ENCODE data around the gene SCFD2. TPM values are rescaled to one million over a fixed set of nuclear protein-coding genes. Genes with fewer than 3 reads are reported as not detected.

Gene SCFD2
- total RNA-seq, 1 donor: 24.2 TPM

GRCh38 chr4:52964561-52965101 is 401.2 kb downstream of the SCFD2 start:
- Histone ChIP-seq H3K4me2 (ENCODE audit: insufficient read depth, low read length) (no peak overlapping the region), H2AFZ (ENCODE audit: low read length) (no peak overlapping the region), H3K36me3 (ENCODE audit: insufficient read depth, low read length) (no peaks in the 10 kb centered on the region), H3K4me3 (ENCODE audit: insufficient read depth, low read length) (no peak overlapping the region), H3K79me2 (ENCODE audit: insufficient read depth, low read length) (no peaks in the 10 kb centered on the region), H4K20me1 (ENCODE audit: insufficient read depth, low read length) (no peaks in the 10 kb centered on the region), H3K27ac (ENCODE audit: low read depth, low read length) (no peak overlapping the region), H3K27me3 (ENCODE audit: insufficient read depth, low read length) (no peaks in the 10 kb centered on the region), H3K9me3 (ENCODE audit: low read depth, low read length) (no peaks in the 10 kb centered on the region), H3K4me1 (ENCODE audit: insufficient read depth, low read length) (peaks cover 4% of the 10 kb centered on the region)
- no peak for TF ChIP-seq CTCF (IDR thresholded peaks at IDR 0.05; ENCODE audit: extremely low read depth, low read depth, low read length)
- DNase-seq (ENCODE audit: insufficient read length, low spot score, missing footprints): no peak

GRCh38 chr4:52964011-52964410 is 401.9 kb downstream of the SCFD2 start:
- Histone ChIP-seq H3K79me2 (ENCODE audit: insufficient read depth, low read length) (no peaks in the 10 kb centered on the region), H4K20me1 (ENCODE audit: insufficient read depth, low read length) (no peaks in the 10 kb centered on the region), H3K9me3 (ENCODE audit: low read depth, low read length) (no peaks in the 10 kb centered on the region), H2AFZ (ENCODE audit: low read length) (no peak overlapping the region), H3K36me3 (ENCODE audit: insufficient read depth, low read length) (no peaks in the 10 kb centered on the region), H3K27me3 (ENCODE audit: insufficient read depth, low read length) (no peaks in the 10 kb centered on the region), H3K4me3 (ENCODE audit: insufficient read depth, low read length) (no peak overlapping the region), H3K4me1 (ENCODE audit: insufficient read depth, low read length) (peaks cover 5% of the 10 kb centered on the region), H3K4me2 (ENCODE audit: insufficient read depth, low read length) (no peak overlapping the region), H3K27ac (ENCODE audit: low read depth, low read length) (no peak overlapping the region)
- TF ChIP-seq CTCF (IDR thresholded peaks at IDR 0.05; ENCODE audit: extremely low read depth, low read depth, low read length): no peak
- no peak for DNase-seq (ENCODE audit: insufficient read length, low spot score, missing footprints)

GRCh38 chr4:52962721-52963120 is 403.1 kb downstream of the SCFD2 start:
- no peak overlapping the region for H3K27ac ChIP-seq (ENCODE audit: low read depth, low read length)
- DNase-seq (ENCODE audit: insufficient read length, low spot score, missing footprints): no peak
- no peaks in the 10 kb centered on the region for H3K27me3 ChIP-seq (ENCODE audit: insufficient read depth, low read length)
- no peaks in the 10 kb centered on the region for H3K9me3 ChIP-seq (ENCODE audit: low read depth, low read length)
- H3K4me3 ChIP-seq (ENCODE audit: insufficient read depth, low read length): no peak overlapping the region
- H3K36me3 ChIP-seq (ENCODE audit: insufficient read depth, low read length): no peaks in the 10 kb centered on the region
- H2AFZ ChIP-seq (ENCODE audit: low read length): no peak overlapping the region
- H3K79me2 ChIP-seq (ENCODE audit: insufficient read depth, low read length): no peaks in the 10 kb centered on the region
- no peak for TF ChIP-seq CTCF (IDR thresholded peaks at IDR 0.05; ENCODE audit: extremely low read depth, low read depth, low read length)
- H3K4me2 ChIP-seq (ENCODE audit: insufficient read depth, low read length): no peak overlapping the region
- peaks cover 5% of the 10 kb centered on the region for H3K4me1 ChIP-seq (ENCODE audit: insufficient read depth, low read length)
- H4K20me1 ChIP-seq (ENCODE audit: insufficient read depth, low read length): no peaks in the 10 kb centered on the region

GRCh38 chr4:52961666-52962412 is 404.0 kb downstream of the SCFD2 start:
- Histone ChIP-seq H3K36me3 (ENCODE audit: insufficient read depth, low read length) (no peaks in the 10 kb centered on the region), H3K4me1 (ENCODE audit: insufficient read depth, low read length) (peaks cover 8% of the 10 kb centered on the region), H2AFZ (ENCODE audit: low read length) (no peak overlapping the region), H3K27ac (ENCODE audit: low read depth, low read length) (no peak overlapping the region), H3K9me3 (ENCODE audit: low read depth, low read length) (no peaks in the 10 kb centered on the region), H3K4me2 (ENCODE audit: insufficient read depth, low read length) (no peak overlapping the region), H3K79me2 (ENCODE audit: insufficient read depth, low read length) (no peaks in the 10 kb centered on the region), H3K4me3 (ENCODE audit: insufficient read depth, low read length) (no peak overlapping the region), H3K27me3 (ENCODE audit: insufficient read depth, low read length) (no peaks in the 10 kb centered on the region), H4K20me1 (ENCODE audit: insufficient read depth, low read length) (no peaks in the 10 kb centered on the region)
- TF ChIP-seq CTCF (IDR thresholded peaks at IDR 0.05; ENCODE audit: extremely low read depth, low read depth, low read length): no peak
- no peak for DNase-seq (ENCODE audit: insufficient read length, low spot score, missing footprints)

All from osteoblast (primary cell).